NCI-H524 (cell line): Measurements from ENCODE around the gene FXYD5.
"Not testable (repeated sequence)": the region's sequence is repeated elsewhere in the genome, so short reads cannot be mapped to it uniquely, and the experiment has no call there.

Experiments used
- DNase-seq, 2 experiments: peaks; one replicate each; lab custom pipeline; 2025; lab: John Stamatoyannopoulos, UW

The FXYD5 gene

DNA sequence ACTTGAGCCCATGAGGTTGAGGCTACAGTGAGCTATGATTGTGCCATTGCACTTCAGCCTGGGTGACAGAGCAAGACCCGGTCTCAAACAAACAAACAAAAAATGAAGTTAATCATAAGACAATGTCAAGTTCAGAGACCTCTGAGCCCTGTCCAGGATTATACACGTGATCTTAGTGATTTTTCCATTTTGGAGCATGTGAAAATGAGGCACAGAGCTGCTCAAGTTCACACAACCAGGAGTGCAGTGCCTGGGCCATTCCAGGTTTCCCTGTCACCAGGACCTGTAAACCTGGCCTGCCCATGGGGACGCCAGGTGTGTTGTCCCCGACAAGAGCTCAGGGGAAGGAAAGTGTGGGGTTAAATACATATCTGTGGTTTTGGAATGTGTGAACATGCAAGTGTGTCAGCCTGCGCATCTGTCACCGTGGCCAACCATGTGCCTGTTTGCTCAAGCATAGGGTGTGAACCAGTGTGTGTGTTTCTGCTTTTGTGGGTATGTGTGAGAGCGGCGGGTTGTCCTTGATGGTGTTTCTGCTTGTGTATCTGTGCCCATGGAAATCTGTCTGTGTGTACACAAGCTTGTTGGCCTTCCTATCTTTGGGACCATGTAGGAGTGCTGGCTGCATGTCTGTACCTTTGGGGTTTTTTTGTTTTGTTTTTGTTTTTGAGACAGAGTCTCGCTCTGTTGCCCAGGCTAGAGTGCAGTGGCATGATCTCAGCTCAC, 17.4 kb upstream of the FXYD5 start:
- no peak for DNase-seq

DNA sequence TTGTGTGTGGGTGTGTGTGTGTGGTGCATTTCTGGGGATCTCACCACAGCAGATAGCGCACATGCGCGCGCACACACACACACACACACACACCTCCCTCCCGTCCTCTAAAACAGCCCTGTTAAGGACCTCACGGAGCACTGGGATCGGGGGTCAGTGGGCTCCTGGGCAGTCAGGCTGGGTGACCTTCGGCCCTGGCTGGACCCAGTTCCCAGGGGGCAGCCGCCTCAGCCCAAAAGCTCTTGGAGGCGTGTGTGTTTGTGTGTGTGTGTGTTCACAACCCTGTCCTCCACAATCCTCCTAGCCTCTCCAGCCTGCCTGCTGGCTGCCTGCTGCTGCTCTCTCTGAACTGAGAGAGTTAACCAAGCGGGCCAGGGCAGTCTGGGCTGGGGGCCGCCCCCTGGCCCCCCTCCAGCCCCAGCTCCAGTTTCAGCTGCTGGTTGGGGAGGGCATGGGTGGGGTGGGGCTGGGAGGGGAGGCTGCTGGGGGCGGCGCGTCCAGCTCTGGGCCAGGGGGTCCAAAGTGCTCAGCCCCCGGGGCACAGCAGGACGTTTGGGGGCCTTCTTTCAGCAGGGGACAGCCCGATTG, 16.1 kb upstream of the FXYD5 start, which contains the start of gene FXYD1:
TSS of gene FXYD1 (plus strand) at position 520 of the 588 bp plus-strand sequence. CDS start 1,256 bp downstream, outside the sequence.
- DNase-seq, result no peak

DNA sequence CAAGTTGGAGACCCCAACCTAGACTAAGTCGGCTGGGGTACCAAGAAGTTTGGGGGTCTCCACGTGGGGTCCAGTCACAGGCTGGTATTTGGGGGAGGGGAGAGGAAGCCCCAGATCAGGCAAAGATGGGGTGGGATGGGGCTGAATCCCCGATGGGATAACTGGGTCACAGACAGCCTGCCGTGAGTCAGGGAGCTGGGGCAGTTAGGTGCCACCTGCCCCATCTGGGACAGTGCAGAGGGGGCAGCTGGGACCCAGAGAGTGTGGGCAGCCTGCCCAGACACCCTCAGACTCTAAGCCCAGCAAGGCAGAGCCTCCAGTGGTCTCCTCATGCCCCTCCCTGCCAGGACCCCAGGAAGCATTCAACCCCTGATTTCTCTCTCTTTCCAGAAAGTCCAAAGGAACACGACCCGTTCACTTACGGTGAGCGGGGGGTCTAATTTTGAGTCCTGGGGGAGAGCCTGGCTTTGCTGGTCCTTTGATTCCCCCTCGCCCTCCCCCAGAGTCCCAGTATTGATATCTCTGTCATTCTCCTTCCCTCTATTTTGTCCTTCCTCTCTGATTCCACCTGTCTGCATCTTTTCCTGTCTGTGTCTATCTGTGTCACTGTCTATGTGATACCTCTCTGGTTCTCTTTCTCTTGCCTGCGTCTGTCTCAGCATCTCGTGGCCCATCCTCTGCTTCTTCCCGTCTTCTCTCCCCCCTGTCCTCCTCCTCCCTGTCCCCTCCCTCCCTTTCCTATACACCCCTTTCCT, 14.2 kb upstream of the FXYD5 start:
- peak in 1 of 2 experiments; percentile 23 for DNase-seq

DNA sequence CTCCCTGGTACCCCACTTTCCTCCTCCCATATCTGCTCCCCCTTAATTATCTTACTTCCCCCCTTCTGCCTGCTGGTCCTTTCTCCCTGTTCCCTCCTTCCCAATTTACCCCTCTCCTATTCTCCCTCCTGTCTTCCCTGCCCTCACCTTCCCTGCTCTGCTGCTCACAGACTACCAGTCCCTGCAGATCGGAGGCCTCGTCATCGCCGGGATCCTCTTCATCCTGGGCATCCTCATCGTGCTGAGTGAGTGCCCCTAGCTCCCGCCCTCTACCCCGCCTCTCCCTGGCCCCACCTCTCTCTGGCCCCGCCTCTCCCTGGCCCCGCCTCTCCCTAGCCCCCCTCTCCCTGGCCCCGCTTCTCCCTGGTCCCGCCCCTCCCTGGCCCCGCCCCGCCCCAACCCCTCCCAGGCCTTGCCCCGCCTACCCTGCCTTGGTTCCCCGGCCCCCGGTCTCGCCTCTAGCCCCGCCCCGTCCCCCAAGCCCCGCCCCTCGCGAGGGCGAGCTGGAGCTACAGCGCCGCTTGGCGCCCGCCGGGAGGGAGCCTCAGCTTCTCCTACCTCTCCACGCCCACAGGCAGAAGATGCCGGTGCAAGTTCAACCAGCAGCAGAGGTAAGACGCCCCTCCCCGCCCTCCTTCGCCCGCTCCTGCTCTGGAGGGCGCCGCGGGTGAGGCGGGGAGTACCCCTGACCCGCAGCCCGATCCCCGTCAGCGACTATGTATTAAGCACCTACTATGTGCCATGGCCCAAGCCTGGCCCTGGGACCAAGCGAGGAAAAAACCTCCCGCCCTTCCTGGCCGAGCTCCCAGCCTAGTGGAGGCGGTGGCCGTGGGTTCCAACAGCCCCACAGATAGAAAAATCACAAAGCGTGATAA, 13.3 kb upstream of the FXYD5 start:
- peak; percentile 72 to 87 for DNase-seq

DNA sequence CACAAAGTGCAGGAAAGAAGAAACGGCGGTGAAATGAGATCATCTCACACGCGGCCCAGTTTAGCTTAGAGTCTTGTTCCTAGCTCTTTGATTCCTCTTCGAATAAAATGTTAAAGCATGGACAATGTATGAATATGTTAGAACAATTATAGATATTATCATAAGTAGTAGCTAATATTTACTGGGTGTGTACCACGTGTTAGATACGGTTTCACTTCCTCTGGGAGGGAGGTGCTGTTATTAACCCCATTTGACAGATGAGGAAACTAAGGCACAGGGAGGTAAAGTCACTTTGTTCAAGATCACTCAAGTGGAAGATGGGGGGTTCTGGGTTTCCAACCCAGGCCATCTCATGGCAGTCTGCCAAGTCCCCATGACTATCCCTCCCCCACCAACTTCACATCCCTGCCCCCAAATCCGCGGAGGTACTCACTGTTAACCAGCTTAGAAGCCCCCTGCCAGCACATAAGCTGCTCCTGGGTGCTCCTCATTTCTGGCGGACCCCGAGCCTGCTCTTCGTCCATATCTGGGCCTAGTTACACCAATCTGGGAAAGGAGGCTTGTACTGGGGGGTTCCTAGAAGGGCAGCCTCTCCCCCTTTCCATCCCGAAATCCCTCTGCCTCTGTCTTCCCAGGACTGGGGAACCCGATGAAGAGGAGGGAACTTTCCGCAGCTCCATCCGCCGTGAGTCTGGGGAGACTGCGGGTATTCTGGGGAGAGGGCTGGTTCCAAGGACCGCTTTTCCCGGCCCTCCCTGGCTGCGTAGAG, 12.5 kb upstream of the FXYD5 start:
- DNase-seq, result no peak

DNA sequence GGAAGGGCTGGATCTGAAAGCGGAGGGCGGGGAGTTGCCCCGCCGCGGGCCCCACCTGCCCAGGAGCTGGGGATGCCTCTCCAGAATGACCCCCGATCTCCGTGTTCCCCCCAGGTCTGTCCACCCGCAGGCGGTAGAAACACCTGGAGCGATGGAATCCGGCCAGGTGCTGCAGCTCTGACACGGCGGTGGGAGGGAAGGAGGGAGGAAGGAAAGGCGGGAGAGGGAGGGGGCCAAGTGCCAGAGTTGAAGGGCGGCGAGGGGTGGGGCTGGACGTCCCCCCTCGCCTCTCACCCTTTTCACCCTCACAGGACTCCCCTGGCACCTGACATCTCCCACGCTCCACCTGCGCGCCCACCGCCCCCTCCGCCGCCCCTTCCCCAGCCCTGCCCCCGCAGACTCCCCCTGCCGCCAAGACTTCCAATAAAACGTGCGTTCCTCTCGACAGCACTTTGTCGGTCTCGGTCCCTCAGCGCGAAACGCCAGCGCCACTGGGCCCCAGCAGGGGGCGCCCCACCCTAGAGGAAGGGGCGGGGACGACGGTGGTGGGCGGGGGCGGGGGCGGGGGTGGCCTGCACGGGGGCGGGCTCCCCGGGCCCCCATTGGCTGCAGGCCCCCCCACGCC, 11.8 kb upstream of the FXYD5 start:
- DNase-seq, result peak in 1 of 2 experiments; percentile 39

DNA sequence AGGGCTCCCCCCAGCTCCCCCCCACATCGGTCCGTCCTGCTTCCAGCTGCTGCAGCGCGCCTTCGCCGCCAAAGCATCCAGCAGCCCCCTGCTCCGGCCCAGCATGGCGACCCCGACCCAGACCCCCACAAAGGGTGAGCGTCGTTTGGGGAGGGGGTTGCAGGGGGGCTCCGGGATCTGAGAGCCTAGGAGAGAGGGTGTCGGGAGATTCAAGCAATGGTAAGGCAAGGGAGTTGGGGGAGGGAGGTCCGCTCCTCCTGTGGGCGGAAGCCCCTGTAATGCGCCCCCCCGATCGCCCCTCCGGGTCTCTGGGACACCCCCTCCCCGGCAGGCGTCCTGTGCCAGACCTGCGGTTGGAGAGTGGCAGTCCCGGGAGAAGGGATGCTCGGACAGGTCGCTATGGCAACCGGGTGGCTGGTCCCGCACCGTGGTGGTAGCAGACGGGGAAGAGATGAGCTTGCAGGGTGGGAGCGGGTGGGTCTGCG, 11.3 kb upstream of the FXYD5 start, which contains the start of gene FXYD7:
TSS of gene FXYD7 (plus strand) at position 25 of the 485 bp plus-strand sequence. CDS start at position 104, 79 bp downstream.
- DNase-seq, result peak; percentile 20 to 65

DNA sequence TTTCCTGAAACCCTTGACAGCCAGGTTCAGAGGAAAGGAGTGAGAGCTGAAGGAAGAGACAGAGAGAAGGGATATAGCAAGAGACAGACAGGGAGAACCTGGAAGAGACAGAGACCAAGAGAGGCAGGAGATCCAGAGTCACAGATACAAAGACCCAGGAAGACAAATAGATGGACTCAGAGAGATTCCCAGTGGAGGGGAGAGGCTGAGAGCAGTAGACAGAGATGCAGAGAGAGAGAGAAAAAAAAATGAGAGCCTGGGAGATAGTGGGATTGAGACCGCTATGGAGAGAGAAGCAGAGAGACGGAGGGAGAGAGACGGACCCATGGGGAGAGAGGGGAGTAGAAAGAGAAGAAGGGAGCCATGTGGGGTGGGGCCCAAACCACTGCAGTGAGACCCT, 10.7 kb upstream of the FXYD5 start:
- DNase-seq, result no peak

DNA sequence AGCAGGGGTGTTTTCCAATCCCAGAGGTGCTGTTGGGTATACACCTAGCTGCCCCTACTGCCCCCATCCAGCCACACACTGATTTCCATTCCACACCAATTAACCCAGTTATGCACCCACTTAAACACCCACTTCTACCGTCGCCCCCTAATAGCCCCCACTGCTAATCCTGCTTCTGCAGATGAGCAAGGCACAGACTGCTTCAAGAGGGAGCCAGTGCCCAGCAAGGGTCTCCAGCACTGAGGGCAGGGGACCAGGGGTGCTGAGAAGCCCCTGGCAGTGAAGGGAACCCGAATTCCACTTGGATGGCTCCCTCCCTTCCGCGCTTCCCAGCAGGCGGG, 10.3 kb upstream of the FXYD5 start:
- DNase-seq, result no peak

DNA sequence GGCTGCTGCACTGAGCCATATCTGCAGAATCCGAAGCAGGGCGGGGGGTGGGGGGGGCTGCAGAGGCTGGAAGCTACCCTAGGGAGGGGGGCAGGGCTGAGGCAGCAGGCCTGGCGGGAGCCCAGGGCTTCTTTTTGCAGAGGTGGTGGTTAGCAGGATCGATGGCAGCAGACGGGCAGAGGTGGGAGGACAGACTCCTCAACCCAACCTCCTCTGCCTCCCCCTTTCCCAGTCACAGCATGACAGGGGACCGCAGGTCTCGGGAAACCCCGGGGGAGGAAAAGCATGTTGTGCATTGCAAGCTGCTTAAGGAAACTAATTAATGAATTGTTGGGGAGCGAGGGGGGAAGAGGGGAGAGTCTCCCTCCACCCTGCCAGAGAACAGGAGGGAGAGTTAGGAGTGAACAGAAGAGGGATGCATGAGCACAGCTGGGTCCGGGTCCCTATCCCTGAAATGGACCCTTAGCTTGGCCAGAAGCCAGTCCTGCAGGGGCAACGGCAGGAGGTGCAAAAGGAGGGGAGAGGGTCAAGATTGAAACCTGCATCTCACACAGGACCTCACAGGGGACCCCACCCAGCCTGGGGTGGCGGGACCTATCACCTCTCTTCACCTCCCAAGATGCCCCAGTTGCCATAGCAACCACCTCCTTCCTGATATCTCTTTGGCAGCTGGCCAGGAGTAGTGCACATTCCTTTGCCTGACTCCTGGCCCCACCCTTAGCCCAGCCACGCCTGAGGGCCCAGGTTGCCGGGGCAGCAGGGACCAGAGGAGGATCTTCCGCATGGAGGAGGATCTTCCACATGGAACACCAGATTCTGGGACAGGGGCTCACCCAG, 9.7 kb upstream of the FXYD5 start:
- DNase-seq, result peak; percentile 39 to 55

DNA sequence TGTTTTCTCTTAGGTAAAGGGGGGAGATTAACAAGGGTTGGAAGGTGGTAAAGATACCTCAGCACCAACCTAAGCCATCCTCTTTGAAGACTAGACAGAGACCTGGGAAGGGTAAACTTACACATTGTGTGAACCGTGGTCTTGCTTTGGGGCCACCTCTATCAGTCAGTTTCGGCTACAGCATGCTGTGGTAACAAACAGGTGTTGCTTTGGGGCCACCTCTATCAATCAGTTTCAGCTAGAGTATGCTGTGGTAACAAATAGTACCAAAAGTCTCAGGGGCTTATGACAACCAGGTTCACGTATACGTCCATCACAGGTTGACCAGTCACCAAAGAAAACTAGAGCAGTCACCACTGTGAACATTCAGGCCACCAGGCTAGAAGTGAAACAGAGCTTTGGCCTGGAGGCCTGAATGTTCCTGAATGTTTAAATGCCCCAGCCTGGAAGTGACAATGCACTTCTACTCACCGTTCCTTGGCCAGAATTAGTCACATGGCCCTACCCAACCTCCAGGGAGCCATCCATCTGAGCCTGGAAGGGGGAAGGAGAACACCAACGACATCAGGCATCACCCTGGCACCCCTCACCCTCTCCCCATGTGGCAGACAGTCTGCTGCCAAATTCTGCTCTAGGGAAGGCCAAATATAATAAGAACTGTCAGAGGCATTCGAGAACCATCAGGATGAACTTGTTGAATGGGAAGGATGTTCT, 7.6 kb upstream of the FXYD5 start:
- no peak for DNase-seq

DNA sequence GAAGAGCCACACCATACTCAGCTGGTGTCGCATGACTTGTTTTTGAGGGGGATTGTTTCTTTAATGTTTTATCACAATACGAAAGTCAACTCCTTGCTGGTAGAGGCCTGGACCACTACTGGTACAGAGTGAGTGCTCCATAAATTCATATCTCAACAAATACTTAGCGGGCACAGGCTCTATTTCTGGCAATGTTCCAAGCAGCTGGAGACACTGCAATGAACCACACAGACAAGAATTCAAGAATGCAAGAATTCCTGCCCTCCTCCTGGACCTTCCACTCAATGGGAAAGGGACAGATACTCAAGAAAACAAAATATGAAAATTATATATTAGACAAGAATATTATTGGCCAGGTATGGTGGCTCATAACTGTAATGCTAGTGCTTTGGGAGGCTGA, 5.1 kb upstream of the FXYD5 start:
- no peak for DNase-seq

DNA sequence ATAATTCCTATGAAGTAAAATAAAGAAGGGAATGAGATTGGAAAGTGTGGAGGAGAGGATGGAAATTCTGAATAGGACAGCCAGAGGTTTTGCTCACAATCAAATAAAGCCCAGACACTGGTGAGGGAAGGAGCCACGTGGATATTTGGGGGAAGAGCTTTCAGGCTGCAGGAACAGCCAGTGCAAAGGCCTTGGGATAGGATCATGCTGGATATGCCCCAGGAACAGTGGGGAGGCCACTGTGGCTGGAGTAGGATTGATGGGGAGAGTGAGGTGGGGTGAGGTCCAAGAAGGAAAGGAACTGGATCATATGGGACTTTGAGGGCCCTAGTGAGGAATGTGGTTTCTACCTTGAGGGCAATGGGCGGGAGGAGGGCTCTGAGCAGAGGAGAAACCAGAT, 4.1 kb upstream of the FXYD5 start:
- no peak for DNase-seq

DNA sequence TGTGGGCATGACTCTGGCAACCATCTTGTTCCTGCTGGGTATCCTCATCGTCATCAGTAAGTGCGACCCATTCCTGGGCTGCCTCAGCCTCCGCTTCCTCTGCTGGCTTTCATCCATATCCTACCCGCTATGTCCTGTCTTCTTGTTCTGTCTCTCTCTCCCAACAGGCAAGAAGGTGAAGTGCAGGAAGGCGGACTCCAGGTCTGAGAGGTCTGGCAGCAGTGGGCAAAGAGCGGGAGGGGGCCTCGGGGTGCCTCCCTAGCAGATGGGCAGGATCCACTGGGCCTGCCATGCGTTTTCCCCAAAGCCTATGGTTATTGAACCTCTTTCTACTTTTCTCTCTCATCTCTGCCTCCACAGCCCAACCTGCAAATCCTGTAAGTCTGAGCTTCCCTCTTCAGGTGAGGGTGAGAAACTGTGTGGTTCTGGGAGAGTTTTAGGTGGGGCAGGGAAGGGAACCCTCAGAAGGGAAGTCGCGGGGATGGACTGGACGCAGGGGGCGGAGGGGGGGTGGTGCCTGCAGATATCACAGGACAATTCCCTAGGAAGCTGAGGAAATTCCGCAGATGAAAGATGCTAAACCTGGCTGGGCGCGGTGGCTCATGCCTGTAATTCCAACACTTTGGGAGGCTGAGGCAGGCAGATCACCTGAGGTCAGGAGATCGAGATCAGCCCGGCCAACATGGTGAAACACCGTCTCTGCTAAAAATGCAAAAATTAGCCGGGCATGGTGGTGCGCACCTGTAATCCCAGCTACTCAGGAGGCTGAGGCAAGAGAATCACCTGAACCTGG, 3.1 kb upstream of the FXYD5 start:
- no peak for DNase-seq

DNA sequence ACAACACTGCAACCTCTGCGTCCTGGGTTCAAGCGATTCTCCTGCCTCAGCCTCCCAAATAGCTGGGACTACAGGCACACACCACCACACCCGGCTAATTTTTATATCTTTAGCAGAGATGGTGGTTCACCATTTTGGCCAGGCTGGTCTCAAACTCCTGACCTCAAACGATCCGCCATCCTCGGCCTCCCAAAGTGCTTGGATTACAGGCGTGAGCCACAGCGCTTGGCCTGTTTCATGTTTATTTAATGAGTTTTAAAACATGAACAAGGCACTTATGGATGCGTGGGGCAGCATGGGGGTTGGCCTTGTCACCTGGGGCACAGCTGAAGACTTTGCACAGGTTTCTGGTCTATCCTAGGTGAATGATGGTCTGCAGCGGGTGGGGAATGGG, 1.4 kb upstream of the FXYD5 start:
- not testable (repeated sequence) for DNase-seq

DNA sequence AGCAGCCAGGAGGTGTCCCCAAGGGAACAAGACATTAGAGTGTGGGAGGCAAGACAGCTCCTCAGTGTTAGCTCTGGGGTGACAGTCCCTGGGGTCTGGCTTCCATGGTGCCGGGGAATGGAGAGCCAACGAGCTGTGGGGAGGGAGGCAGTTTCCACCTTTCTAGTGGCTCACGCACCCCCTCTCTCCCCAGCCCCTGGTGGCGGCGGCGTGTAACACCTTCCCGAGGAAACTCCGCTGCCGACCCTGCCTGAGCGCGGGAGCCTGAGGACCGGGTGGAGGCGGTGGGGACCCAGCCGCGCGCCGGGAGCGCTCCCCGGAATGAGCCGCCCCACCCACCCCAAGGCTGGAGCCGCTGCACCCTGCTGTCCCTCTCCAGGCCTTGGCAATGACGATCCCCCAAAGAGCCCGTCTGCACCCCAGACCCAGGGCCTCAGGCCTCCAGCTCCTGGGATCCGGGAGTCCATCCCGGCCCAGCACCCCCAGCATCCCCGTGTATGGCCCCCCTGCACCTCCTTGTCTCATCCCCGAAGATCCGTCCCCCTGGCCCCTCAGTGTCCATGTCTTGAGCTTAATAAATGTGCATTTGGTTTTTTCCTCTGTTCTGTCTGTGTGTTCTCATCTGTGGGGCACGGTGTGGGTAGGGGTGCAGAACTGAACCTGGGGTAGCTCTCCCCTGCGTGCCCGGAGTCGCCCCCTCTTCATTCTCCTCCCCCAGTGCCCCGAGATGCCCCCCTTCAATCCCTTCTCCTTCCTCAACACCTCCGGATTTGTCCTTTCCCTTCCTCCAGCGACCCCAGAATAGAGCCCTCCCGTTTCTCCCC, 622 bp upstream of the FXYD5 start:
- peak in 1 of 2 experiments; percentile 40 for DNase-seq

DNA sequence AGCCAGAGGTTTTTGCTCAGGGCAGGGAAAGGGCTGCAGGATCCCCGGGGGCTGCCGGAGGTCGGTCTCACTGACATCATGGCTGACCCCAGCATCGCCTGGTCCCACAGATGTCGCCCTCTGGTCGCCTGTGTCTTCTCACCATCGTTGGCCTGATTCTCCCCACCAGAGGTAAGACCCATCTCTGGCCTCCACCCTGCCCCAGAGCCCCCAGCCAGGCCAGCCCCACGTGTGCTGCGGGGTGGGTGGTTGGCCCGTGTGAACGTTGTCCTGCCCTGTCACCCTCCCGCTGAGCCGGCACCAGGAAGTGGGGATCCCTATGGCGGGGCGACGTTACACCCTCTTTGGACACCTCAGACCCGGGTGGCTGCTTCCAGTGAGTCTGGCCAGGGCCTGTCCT, 906 bp downstream of the FXYD5 start:
- DNase-seq, result no peak
